H1 (cell line): ENCODE measurements around the gene SNX27. TPM values are rescaled to one million over a fixed set of nuclear protein-coding genes. Genes with fewer than 3 reads are reported as not detected.

Source experiments
- POLR2AphosphoS5 ChIP-seq: IDR thresholded peaks from 2 replicates; pipeline ENCODE4 v1.6.1; 2011; ENCODE audit warnings: low read depth, low read length
- polyA plus RNA-seq, 7 experiments: library from polyadenylated mRNA; depleted of rRNA in 3 of 7; stranded (reverse) in 5 of 7; unstranded in 2 of 7; fragments of >200 nt in 5 of 7; fragments of 200-250 nt in 2 of 7; gene quantifications; 1 replicate in 5 of 7; 2 replicates in 1 of 7; 4 replicates in 1 of 7; pipeline versions ENCODE4 v1.2.1 to v1.2.3, GENCODE V29; 2011 to 2013; ENCODE audit warnings: missing spikeins in 2 of 7, mixed read lengths in 2 of 7
- total RNA-seq: library from RNA; stranded (reverse); fragmentation: NEBNext Ultra II Directional; extraction: Animal tissue kit (Norgen Biotek cat#: 25700); gene quantifications from 2 replicates; pipeline ENCODE4 v1.2.1, GENCODE V29; 2021
- TF ChIP-seq, protein P1 (sequence below): fragments of 300-600 bp; sonication (generic); IDR thresholded peaks from 2 replicates; pipeline ENCODE4 v1.7.1; 2012; ENCODE audit warnings: low read length, moderate library complexity, mild to moderate bottlenecking, inconsistent platforms; ENCODE audit not compliant: insufficient replicate concordance

Gene SNX27
- total and polyA plus RNA-seq, 2 of the 8 experiments (the other 6 are each of a cell fraction or from before 2014, with no cell fraction given): 23.4 to 65.4 TPM

GRCh38 chr1:151718666-151719065, 106.8 kb downstream of the SNX27 start (continued):
- TF ChIP-seq, protein P1, sequence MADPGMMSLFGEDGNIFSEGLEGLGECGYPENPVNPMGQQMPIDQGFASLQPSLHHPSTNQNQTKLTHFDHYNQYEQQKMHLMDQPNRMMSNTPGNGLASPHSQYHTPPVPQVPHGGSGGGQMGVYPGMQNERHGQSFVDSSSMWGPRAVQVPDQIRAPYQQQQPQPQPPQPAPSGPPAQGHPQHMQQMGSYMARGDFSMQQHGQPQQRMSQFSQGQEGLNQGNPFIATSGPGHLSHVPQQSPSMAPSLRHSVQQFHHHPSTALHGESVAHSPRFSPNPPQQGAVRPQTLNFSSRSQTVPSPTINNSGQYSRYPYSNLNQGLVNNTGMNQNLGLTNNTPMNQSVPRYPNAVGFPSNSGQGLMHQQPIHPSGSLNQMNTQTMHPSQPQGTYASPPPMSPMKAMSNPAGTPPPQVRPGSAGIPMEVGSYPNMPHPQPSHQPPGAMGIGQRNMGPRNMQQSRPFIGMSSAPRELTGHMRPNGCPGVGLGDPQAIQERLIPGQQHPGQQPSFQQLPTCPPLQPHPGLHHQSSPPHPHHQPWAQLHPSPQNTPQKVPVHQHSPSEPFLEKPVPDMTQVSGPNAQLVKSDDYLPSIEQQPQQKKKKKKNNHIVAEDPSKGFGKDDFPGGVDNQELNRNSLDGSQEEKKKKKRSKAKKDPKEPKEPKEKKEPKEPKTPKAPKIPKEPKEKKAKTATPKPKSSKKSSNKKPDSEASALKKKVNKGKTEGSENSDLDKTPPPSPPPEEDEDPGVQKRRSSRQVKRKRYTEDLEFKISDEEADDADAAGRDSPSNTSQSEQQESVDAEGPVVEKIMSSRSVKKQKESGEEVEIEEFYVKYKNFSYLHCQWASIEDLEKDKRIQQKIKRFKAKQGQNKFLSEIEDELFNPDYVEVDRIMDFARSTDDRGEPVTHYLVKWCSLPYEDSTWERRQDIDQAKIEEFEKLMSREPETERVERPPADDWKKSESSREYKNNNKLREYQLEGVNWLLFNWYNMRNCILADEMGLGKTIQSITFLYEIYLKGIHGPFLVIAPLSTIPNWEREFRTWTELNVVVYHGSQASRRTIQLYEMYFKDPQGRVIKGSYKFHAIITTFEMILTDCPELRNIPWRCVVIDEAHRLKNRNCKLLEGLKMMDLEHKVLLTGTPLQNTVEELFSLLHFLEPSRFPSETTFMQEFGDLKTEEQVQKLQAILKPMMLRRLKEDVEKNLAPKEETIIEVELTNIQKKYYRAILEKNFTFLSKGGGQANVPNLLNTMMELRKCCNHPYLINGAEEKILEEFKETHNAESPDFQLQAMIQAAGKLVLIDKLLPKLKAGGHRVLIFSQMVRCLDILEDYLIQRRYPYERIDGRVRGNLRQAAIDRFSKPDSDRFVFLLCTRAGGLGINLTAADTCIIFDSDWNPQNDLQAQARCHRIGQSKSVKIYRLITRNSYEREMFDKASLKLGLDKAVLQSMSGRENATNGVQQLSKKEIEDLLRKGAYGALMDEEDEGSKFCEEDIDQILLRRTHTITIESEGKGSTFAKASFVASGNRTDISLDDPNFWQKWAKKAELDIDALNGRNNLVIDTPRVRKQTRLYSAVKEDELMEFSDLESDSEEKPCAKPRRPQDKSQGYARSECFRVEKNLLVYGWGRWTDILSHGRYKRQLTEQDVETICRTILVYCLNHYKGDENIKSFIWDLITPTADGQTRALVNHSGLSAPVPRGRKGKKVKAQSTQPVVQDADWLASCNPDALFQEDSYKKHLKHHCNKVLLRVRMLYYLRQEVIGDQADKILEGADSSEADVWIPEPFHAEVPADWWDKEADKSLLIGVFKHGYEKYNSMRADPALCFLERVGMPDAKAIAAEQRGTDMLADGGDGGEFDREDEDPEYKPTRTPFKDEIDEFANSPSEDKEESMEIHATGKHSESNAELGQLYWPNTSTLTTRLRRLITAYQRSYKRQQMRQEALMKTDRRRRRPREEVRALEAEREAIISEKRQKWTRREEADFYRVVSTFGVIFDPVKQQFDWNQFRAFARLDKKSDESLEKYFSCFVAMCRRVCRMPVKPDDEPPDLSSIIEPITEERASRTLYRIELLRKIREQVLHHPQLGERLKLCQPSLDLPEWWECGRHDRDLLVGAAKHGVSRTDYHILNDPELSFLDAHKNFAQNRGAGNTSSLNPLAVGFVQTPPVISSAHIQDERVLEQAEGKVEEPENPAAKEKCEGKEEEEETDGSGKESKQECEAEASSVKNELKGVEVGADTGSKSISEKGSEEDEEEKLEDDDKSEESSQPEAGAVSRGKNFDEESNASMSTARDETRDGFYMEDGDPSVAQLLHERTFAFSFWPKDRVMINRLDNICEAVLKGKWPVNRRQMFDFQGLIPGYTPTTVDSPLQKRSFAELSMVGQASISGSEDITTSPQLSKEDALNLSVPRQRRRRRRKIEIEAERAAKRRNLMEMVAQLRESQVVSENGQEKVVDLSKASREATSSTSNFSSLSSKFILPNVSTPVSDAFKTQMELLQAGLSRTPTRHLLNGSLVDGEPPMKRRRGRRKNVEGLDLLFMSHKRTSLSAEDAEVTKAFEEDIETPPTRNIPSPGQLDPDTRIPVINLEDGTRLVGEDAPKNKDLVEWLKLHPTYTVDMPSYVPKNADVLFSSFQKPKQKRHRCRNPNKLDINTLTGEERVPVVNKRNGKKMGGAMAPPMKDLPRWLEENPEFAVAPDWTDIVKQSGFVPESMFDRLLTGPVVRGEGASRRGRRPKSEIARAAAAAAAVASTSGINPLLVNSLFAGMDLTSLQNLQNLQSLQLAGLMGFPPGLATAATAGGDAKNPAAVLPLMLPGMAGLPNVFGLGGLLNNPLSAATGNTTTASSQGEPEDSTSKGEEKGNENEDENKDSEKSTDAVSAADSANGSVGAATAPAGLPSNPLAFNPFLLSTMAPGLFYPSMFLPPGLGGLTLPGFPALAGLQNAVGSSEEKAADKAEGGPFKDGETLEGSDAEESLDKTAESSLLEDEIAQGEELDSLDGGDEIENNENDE: no peak
- no peak for TF ChIP-seq POLR2AphosphoS5
